Neural progenitor cell (in vitro differentiated cells): ENCODE data around the gene PRRC1. TPM values are rescaled to one million over a fixed set of nuclear protein-coding genes. Genes with fewer than 3 reads are reported as not detected.

Source experiments
- DNase-seq: peaks from one replicate; pipeline ENCODE4 v3.0.0-alpha.2; 2016; ENCODE audit warnings: low spot score
- H2AFZ ChIP-seq: fragments of 200-600 bp; sonication (generic); replicated peaks from 2 replicates; pipeline ENCODE4 v1.6.1; 2016; ENCODE audit warnings: antibody characterized with exemption
- H3F3A ChIP-seq: fragments of 200-600 bp; sonication (generic); 2 replicates; pipeline ENCODE4 v1.6.1; 2016; ENCODE audit warnings: antibody characterized with exemption, low read depth
- H3K27ac ChIP-seq: fragments of 200-600 bp; sonication (generic); 2 replicates; pipeline ENCODE4 v1.5.1; 2016; ENCODE audit warnings: mild to moderate bottlenecking
- H3K27me3 ChIP-seq: fragments of 200-600 bp; sonication (generic); 2 replicates; pipeline ENCODE4 v1.6.1; 2016; ENCODE audit warnings: mild to moderate bottlenecking, moderate library complexity
- H3K36me3 ChIP-seq: fragments of 200-600 bp; sonication (generic); 2 replicates; pipeline ENCODE4 v1.5.1; 2016
- H3K4me1 ChIP-seq: fragments of 200-600 bp; sonication (generic); 2 replicates; pipeline ENCODE4 v1.6.1; 2016; ENCODE audit warnings: mixed run types
- H3K4me2 ChIP-seq: fragments of 200-600 bp; sonication (generic); 2 replicates; pipeline ENCODE4 v1.6.1; 2016
- H3K4me3 ChIP-seq: fragments of 200-600 bp; sonication (generic); 2 replicates; pipeline ENCODE4 v1.5.1; 2016
- H3K79me2 ChIP-seq: fragments of 200-600 bp; sonication (generic); 2 replicates; pipeline ENCODE4 v1.6.1; 2016; ENCODE audit warnings: low read depth
- H3K9ac ChIP-seq: fragments of 200-600 bp; sonication (generic); 2 replicates; pipeline ENCODE4 v1.6.1; 2016
- H3K9me3 ChIP-seq: fragments of 200-600 bp; sonication (generic); 2 replicates; pipeline ENCODE4 v1.5.1; 2016; ENCODE audit warnings: low read depth
- H4K20me1 ChIP-seq: fragments of 200-600 bp; sonication (generic); 2 replicates; pipeline ENCODE4 v1.6.1; 2016; ENCODE audit warnings: low read depth
- H3K27ac Mint-ChIP-seq: 3 replicates; pipeline ENCODE4 v1.8.0; 2021; ENCODE audit warnings: mixed read lengths
- H3K27me3 Mint-ChIP-seq: 2 replicates; pipeline ENCODE4 v1.8.0; 2022; ENCODE audit warnings: low read depth, mild to moderate bottlenecking, inconsistent platforms, moderate library complexity, mixed read lengths; ENCODE audit not compliant: insufficient read depth
- H3K36me3 Mint-ChIP-seq: 3 replicates; pipeline ENCODE4 v1.8.0; 2021; ENCODE audit warnings: mixed read lengths
- H3K4me1 Mint-ChIP-seq: 3 replicates; pipeline ENCODE4 v1.8.0; 2021; ENCODE audit warnings: mixed read lengths
- H3K4me3 Mint-ChIP-seq: 3 replicates; pipeline ENCODE4 v1.8.0; 2021; ENCODE audit warnings: mild to moderate bottlenecking, moderate library complexity, mixed read lengths
- H3K9me3 Mint-ChIP-seq: 3 replicates; pipeline ENCODE4 v1.8.0; 2020; ENCODE audit warnings: mixed read lengths
- EZH2 ChIP-seq: fragments of 200-600 bp; sonication (generic); IDR thresholded peaks from 2 replicates; pipeline ENCODE4 v1.6.1; 2017; ENCODE audit warnings: antibody characterized with exemption, mild to moderate bottlenecking, moderate library complexity
- EZH2phosphoT487 ChIP-seq: fragments of 200-600 bp; sonication (generic); IDR thresholded peaks from 2 replicates; pipeline ENCODE4 v1.6.1; 2017; ENCODE audit warnings: antibody characterized with exemption
- total RNA-seq: library from RNA; depleted of rRNA; stranded (reverse); fragments of >200 nt; gene quantifications from 2 replicates; pipeline ENCODE4 v1.2.3, GENCODE V29; 2015; ENCODE audit warnings: low replicate concordance
- TF ChIP-seq, protein P1 (sequence below): fragments of 200-600 bp; sonication (generic); IDR thresholded peaks from 2 replicates; pipeline ENCODE4 v1.5.1; 2017; ENCODE audit warnings: antibody characterized with exemption, mild to moderate bottlenecking

PRRC1 gene
- total RNA-seq, 1 donor from 2014 or later = 58.9 TPM

DNA sequence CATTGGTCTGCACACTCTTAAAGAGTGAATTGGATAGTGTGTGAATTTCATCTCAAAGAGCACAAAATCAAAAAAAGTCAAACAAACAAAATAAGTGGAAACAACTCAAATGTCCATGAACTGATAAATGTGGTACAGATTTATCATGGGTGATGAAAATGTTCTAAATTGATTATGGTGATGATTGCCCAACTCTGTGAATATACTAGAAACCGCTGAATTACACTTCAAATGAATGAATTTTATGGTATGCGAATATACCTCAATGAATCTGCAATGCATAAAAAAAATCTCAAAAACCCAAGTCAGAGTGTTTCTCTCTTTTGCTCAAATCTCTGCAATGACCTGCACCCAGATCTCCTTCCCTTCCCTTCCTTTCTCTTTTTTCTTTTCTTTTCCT is 64.0 kb downstream of the PRRC1 start:
- H3K27me3 Mint-ChIP-seq = peaks cover 3% of the 10 kb centered on the region
- Histone ChIP-seq H3K4me1 (no peaks in the 10 kb centered on the region), H4K20me1 (no peaks in the 10 kb centered on the region), H3K9me3 (no peaks in the 10 kb centered on the region), H3K27me3 (no peaks in the 10 kb centered on the region), H3K9ac (no peak overlapping the region), H2AFZ (no peak overlapping the region), H3K36me3 (no peaks in the 10 kb centered on the region), H3F3A (no peaks in the 10 kb centered on the region), H3K27ac (no peak overlapping the region), H3K79me2 (no peaks in the 10 kb centered on the region), H3K4me2 (no peak overlapping the region), H3K4me3 (no peak overlapping the region)
- no peaks in the 10 kb centered on the region for H3K36me3 Mint-ChIP-seq
- no peak for TF ChIP-seq EZH2
- TF ChIP-seq, protein P1, sequence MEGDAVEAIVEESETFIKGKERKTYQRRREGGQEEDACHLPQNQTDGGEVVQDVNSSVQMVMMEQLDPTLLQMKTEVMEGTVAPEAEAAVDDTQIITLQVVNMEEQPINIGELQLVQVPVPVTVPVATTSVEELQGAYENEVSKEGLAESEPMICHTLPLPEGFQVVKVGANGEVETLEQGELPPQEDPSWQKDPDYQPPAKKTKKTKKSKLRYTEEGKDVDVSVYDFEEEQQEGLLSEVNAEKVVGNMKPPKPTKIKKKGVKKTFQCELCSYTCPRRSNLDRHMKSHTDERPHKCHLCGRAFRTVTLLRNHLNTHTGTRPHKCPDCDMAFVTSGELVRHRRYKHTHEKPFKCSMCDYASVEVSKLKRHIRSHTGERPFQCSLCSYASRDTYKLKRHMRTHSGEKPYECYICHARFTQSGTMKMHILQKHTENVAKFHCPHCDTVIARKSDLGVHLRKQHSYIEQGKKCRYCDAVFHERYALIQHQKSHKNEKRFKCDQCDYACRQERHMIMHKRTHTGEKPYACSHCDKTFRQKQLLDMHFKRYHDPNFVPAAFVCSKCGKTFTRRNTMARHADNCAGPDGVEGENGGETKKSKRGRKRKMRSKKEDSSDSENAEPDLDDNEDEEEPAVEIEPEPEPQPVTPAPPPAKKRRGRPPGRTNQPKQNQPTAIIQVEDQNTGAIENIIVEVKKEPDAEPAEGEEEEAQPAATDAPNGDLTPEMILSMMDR = no peak
- TF ChIP-seq EZH2phosphoT487 = no peak
- no peaks in the 10 kb centered on the region for H3K4me1 Mint-ChIP-seq
- H3K9me3 Mint-ChIP-seq = no peaks in the 10 kb centered on the region
- DNase-seq = no peak
- no peak overlapping the region for H3K4me3 Mint-ChIP-seq
- no peak overlapping the region for H3K27ac Mint-ChIP-seq

DNA sequence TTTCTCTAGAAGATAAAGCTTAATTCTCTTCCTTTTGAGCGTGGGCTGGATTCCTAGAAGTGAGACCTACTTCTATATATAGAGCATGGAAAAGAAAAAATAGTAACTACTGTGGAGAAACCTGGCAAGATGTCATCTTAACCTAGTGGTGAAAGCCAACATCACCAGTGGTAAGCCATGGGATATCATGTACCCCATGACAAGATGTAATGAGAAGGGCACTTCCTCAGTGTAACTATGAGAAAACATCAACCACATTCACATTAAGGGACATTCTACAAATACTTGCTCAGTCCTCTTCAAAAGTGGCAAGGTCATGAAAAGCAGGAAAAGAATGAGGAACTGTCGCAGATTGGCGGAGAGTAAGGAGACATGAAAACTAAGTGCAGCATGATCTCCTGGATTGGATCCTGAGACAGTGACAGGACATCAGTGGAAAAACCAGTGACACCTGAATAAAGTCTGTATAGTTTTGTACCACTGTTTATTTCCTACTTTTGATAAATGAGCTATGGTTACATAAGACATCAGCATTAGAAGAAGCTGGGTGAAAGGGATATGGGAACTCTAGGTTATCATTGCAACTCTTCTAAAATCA is 65.4 kb downstream of the PRRC1 start:
- no peaks in the 10 kb centered on the region for H3K9me3 Mint-ChIP-seq

DNA sequence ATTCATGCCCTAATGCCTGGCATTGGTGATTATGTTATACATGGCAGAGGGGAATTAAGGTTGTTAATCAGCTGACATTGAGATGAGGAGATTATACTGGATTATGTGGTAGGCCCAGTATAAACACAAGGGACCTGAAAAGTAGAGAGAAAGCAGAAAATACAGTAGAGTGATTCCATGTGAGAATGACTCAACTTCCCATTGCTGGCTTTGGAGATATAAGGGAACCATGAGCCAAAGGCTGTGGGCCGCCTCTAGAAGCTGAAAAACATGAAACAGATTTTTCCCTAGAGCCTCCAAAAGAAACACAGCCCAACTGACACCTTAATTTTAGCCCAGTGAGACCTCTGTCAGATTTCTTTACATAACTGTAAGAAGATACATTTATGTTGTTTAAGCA is 66.4 kb downstream of the PRRC1 start:
- Histone ChIP-seq H2AFZ (no peak overlapping the region), H3K27me3 (no peaks in the 10 kb centered on the region), H3K9me3 (no peaks in the 10 kb centered on the region), H3K4me3 (no peak overlapping the region), H3K27ac (no peak overlapping the region), H3K79me2 (no peaks in the 10 kb centered on the region), H3K9ac (no peak overlapping the region), H4K20me1 (no peaks in the 10 kb centered on the region), H3K36me3 (no peaks in the 10 kb centered on the region), H3K4me1 (no peaks in the 10 kb centered on the region), H3K4me2 (no peak overlapping the region), H3F3A (no peaks in the 10 kb centered on the region)
- Mint-ChIP-seq H3K4me3 (no peak overlapping the region), H3K27me3 (peaks cover 3% of the 10 kb centered on the region), H3K4me1 (peaks cover 3% of the 10 kb centered on the region), H3K9me3 (no peaks in the 10 kb centered on the region), H3K36me3 (no peaks in the 10 kb centered on the region), H3K27ac (no peak overlapping the region)
- TF ChIP-seq, protein P1 = no peak
- TF ChIP-seq EZH2 (no peak), EZH2phosphoT487 (no peak)
- no peak for DNase-seq

More for the DNA sequence above, 65.4 kb downstream of the PRRC1 start:
- no peak overlapping the region for H3K27ac ChIP-seq
- H3K36me3 ChIP-seq = no peaks in the 10 kb centered on the region
- H3F3A ChIP-seq = no peaks in the 10 kb centered on the region
- no peaks in the 10 kb centered on the region for H3K36me3 Mint-ChIP-seq
- no peak overlapping the region for H3K27ac Mint-ChIP-seq
- no peaks in the 10 kb centered on the region for H4K20me1 ChIP-seq
- H3K4me3 ChIP-seq = no peak overlapping the region
- no peaks in the 10 kb centered on the region for H3K9me3 ChIP-seq
- no peak for DNase-seq
- H3K79me2 ChIP-seq = no peaks in the 10 kb centered on the region
- no peaks in the 10 kb centered on the region for H3K4me1 Mint-ChIP-seq
- H3K4me1 ChIP-seq = no peaks in the 10 kb centered on the region
- H3K27me3 Mint-ChIP-seq = peaks cover 3% of the 10 kb centered on the region
- H3K4me3 Mint-ChIP-seq = no peak overlapping the region
- no peak overlapping the region for H3K9ac ChIP-seq
- H3K27me3 ChIP-seq = no peaks in the 10 kb centered on the region
- no peak for TF ChIP-seq EZH2phosphoT487
- no peak overlapping the region for H3K4me2 ChIP-seq
- no peak overlapping the region for H2AFZ ChIP-seq

DNA sequence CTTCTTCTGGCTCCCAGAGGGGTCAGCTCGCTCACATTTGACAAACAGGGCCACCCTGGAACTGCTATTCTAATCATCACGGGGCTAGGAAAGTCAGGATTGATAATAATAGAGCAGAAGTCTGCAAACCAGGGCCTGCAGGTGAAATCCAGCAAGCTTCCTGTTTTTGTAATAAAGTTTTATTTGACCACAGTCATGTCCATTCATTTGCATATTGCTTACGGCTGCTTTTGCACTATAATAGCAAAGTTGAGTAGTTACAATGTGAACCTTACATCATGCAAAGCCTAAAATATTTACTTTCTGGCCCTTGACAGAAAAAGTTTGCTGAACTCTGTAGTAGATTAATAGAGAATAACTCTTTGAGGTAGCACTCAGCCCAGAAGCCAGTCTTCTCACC is 68.2 kb downstream of the PRRC1 start:
- H3K4me1 ChIP-seq = peaks cover 10% of the 10 kb centered on the region
- H2AFZ ChIP-seq = peak overlapping the region; percentile 77
- peaks cover 10% of the 10 kb centered on the region for H3F3A ChIP-seq
- DNase-seq = no peak
- Mint-ChIP-seq H3K4me1 (peaks cover 15% of the 10 kb centered on the region), H3K4me3 (no peak overlapping the region), H3K27me3 (peaks cover 3% of the 10 kb centered on the region), H3K27ac (no peak overlapping the region), H3K36me3 (no peaks in the 10 kb centered on the region), H3K9me3 (no peaks in the 10 kb centered on the region)
- no peaks in the 10 kb centered on the region for H3K9me3 ChIP-seq
- no peak overlapping the region for H3K27ac ChIP-seq
- H4K20me1 ChIP-seq = no peaks in the 10 kb centered on the region
- no peak overlapping the region for H3K4me2 ChIP-seq
- no peaks in the 10 kb centered on the region for H3K27me3 ChIP-seq
- H3K9ac ChIP-seq = no peak overlapping the region
- no peaks in the 10 kb centered on the region for H3K79me2 ChIP-seq
- H3K36me3 ChIP-seq = no peaks in the 10 kb centered on the region
- no peak overlapping the region for H3K4me3 ChIP-seq
- TF ChIP-seq EZH2 (no peak), EZH2phosphoT487 (no peak)
- TF ChIP-seq, protein P1 = no peak
